GM23338 (cell line): ENCODE data around the gene ACOXL. TPM values are rescaled to one million over a fixed set of nuclear protein-coding genes. Genes with fewer than 3 reads are reported as not detected.

Source experiments
- ATAC-seq: fragments of 200-7000 bp; cut with Tn5 transposase; 3 replicates; pipeline ENCODE4 v1.9.1; 2020
- DNase-seq: peaks from one replicate; pipeline ENCODE4 v3.0.0-alpha.2; 2015; ENCODE audit warnings: low spot score
- H2AFZ ChIP-seq: fragments of 200-600 bp; sonication (generic); 2 replicates; pipeline ENCODE4 v1.8.0; 2016; ENCODE audit warnings: antibody characterized with exemption, mild to moderate bottlenecking, moderate library complexity
- H3F3A ChIP-seq: fragments of 200-600 bp; sonication (generic); replicated peaks from 2 replicates; pipeline ENCODE4 v1.8.0; 2017; ENCODE audit warnings: antibody characterized with exemption, mixed run types, low read depth
- H3K27ac ChIP-seq: fragments of 200-600 bp; sonication (generic); 2 replicates; pipeline ENCODE4 v1.6.1; 2016; ENCODE audit warnings: low read depth
- H3K27me3 ChIP-seq: fragments of 200-600 bp; sonication (generic); 2 replicates; pipeline ENCODE4 v1.8.0; 2016; ENCODE audit warnings: mild to moderate bottlenecking, mixed run types, moderate library complexity; ENCODE audit not compliant: insufficient read depth
- H3K36me3 ChIP-seq: fragments of 200-600 bp; sonication (generic); 2 replicates; pipeline ENCODE4 v1.8.0; 2016; ENCODE audit warnings: mild to moderate bottlenecking; ENCODE audit not compliant: insufficient read depth
- H3K4me1 ChIP-seq: fragments of 200-600 bp; sonication (generic); 2 replicates; pipeline ENCODE4 v1.8.0; 2016; ENCODE audit warnings: mild to moderate bottlenecking, moderate library complexity; ENCODE audit not compliant: insufficient read depth
- H3K4me2 ChIP-seq: fragments of 200-600 bp; sonication (generic); 2 replicates; pipeline ENCODE4 v1.7.1; 2017; ENCODE audit warnings: mixed run types
- H3K4me3 ChIP-seq: fragments of 200-600 bp; sonication (generic); 2 replicates; pipeline ENCODE4 v1.6.1; 2016; ENCODE audit warnings: mixed run types
- H3K79me2 ChIP-seq: fragments of 200-600 bp; sonication (generic); replicated peaks from 2 replicates; pipeline ENCODE4 v1.8.0; 2017; ENCODE audit warnings: mild to moderate bottlenecking; ENCODE audit not compliant: insufficient read depth
- H3K9me2 ChIP-seq: fragments of 200-600 bp; sonication (generic); 2 replicates; pipeline ENCODE4 v1.8.0; 2017; ENCODE audit not compliant: insufficient read depth
- H4K20me1 ChIP-seq: fragments of 200-600 bp; sonication (generic); replicated peaks from 2 replicates; pipeline ENCODE4 v1.8.0; 2017; ENCODE audit warnings: mild to moderate bottlenecking; ENCODE audit not compliant: insufficient read depth
- H3K27ac Mint-ChIP-seq: 2 replicates; pipeline ENCODE4 v1.8.0; 2020; ENCODE audit warnings: inconsistent platforms, mild to moderate bottlenecking, moderate library complexity, mixed read lengths
- H3K27me3 Mint-ChIP-seq: 3 replicates; pipeline ENCODE4 v1.8.0; 2022; ENCODE audit warnings: low read depth, mild to moderate bottlenecking, moderate library complexity, mixed read lengths, inconsistent platforms; ENCODE audit not compliant: insufficient read depth, poor library complexity
- H3K36me3 Mint-ChIP-seq: 3 replicates; pipeline ENCODE4 v1.8.0; 2021; ENCODE audit warnings: low read depth, mild to moderate bottlenecking, inconsistent platforms, moderate library complexity, mixed read lengths
- H3K4me1 Mint-ChIP-seq: 3 replicates; pipeline ENCODE4 v1.8.0; 2020; ENCODE audit warnings: mild to moderate bottlenecking, inconsistent platforms, mixed read lengths
- H3K4me3 Mint-ChIP-seq: 3 replicates; pipeline ENCODE4 v1.8.0; 2021; ENCODE audit warnings: moderate library complexity, mild to moderate bottlenecking, inconsistent platforms, mixed read lengths
- H3K9me3 Mint-ChIP-seq: 3 replicates; pipeline ENCODE4 v1.8.0; 2020; ENCODE audit warnings: moderate library complexity, mild to moderate bottlenecking, inconsistent platforms, mixed read lengths
- CREB1 ChIP-seq: fragments of 250-450 bp; sonication (Bioruptor Pico); IDR thresholded peaks from 2 replicates; pipeline ENCODE4 v1.5.0; 2020; ENCODE audit warnings: low read depth, mild to moderate bottlenecking, moderate library complexity
- JUNB ChIP-seq: IDR thresholded peaks from one replicate; pipeline ENCODE4 v1.6.1; 2016; ENCODE audit warnings: antibody characterized with exemption; ENCODE audit not compliant: unreplicated experiment
- NANOG ChIP-seq: IDR thresholded peaks from 2 replicates; pipeline ENCODE4 v1.6.1; 2016; ENCODE audit warnings: antibody characterized with exemption, borderline replicate concordance
- STAT1 ChIP-seq: IDR thresholded peaks from one replicate; pipeline ENCODE4 v1.6.1; 2016; ENCODE audit warnings: antibody characterized with exemption; ENCODE audit not compliant: unreplicated experiment
- ZNF114 ChIP-seq: fragments of 250-450 bp; sonication (Bioruptor Pico); IDR thresholded peaks from 2 replicates; pipeline ENCODE4 v1.5.0; 2020; ENCODE audit warnings: mild to moderate bottlenecking, moderate library complexity
- polyA plus RNA-seq: library from polyadenylated mRNA; unstranded; fragments of >200 nt; fragmentation: Nextera tagmentation; extraction: Ambion mirVana; gene quantifications from 2 replicates; pipeline ENCODE4 v1.2.1, GENCODE V29; 2016
- total RNA-seq: library from RNA; depleted of rRNA; stranded (reverse); fragments of >200 nt; shearing (Covaris generic); gene quantifications from 2 replicates; pipeline ENCODE4 v1.2.3, GENCODE V29; 2014
- TF ChIP-seq, protein P1 (sequence below), 2 experiments: fragments of 200-600 bp in 1 of 2; sonication (generic) in 1 of 2; conservative IDR thresholded peaks; 2 replicates each; pipeline versions ENCODE4 v1.5.1 to v1.6.1; 2016 to 2017; ENCODE audit warnings: antibody characterized with exemption in 2 of 2, low read depth in 2 of 2, mild to moderate bottlenecking in 2 of 2, moderate library complexity in 1 of 2
- TF ChIP-seq, protein P2 (sequence below): fragments of 250-450 bp; sonication (Bioruptor Pico); IDR thresholded peaks from 2 replicates; pipeline ENCODE4 v1.5.0; 2020; ENCODE audit warnings: mild to moderate bottlenecking, moderate library complexity
- TF ChIP-seq, protein P3 (sequence below): IDR thresholded peaks from one replicate; pipeline ENCODE4 v1.6.1; 2018; ENCODE audit warnings: antibody characterized with exemption; ENCODE audit not compliant: unreplicated experiment
- TF ChIP-seq, protein P4 (sequence below): IDR thresholded peaks from 2 replicates; pipeline ENCODE4 v1.6.1; 2016; ENCODE audit warnings: antibody characterized with exemption

Gene ACOXL
- total and polyA plus RNA-seq, 2 experiments from 2014 or later, result 9.0 to 14.7 TPM

DNA sequence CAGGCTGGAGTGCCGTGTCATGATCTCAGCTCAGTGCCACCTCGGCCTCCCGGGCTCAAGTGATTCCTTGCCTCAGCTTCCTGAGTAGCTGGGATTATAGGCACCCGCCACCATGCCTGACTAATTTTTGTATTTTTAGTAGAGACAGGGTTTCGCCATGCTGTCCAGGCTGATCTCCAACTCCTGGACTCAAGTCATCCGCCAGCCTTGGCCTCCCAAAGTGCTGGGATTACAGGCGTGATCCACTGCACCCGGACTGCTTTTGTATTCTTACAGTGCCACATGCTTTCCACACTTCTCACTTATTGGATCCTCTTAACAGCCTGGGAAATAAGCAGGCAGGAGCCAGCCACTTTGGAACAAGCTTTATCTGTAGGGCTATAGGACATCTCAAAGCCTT lies 363.1 kb downstream of the ACOXL start:
- DNase-seq, result no peak
- H3K27ac Mint-ChIP-seq, result no peak overlapping the region
- H3K9me3 Mint-ChIP-seq, result no peaks in the 10 kb centered on the region

DNA sequence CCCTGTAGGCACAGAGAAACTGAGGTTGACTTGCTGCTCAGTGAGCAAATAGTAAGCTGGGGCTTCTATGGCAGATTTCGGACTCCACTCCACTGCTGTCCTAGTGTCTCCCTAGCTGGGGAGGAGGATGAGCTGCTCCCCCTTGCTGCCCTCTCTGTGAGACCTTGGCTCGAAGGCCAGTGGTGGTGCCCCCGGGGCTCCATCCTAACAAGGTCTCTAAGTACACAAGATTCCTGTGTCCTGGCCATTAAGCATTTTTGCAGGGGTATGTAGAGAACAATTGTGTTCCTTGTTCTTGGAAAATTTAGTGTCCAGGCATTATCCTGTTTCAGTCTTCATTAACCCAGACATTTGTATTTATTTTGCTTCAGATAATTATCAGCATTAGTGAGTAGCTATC lies 367.0 kb downstream of the ACOXL start:
- Histone ChIP-seq H3K9me2 (no peaks in the 10 kb centered on the region; the same call in 1 of the 2 replicates), H3K4me2 (no peak overlapping the region), H3K27me3 (no peaks in the 10 kb centered on the region), H3K36me3 (no peaks in the 10 kb centered on the region), H3K27ac (no peak overlapping the region), H3K4me3 (no peak overlapping the region), H4K20me1 (no peaks in the 10 kb centered on the region), H3K4me1 (no peaks in the 10 kb centered on the region), H3F3A (no peaks in the 10 kb centered on the region), H3K79me2 (no peaks in the 10 kb centered on the region), H2AFZ (no peak overlapping the region)
- DNase-seq (no peak), ATAC-seq (no peak)
- Mint-ChIP-seq H3K4me3 (no peak overlapping the region), H3K36me3 (no peaks in the 10 kb centered on the region), H3K4me1 (peaks cover 12% of the 10 kb centered on the region), H3K9me3 (no peaks in the 10 kb centered on the region), H3K27me3 (no peaks in the 10 kb centered on the region), H3K27ac (no peak overlapping the region)
- TF ChIP-seq ZNF114 (CRISPR knock-in tag) (no peak), CREB1 (CRISPR knock-in tag) (no peak)
- TF ChIP-seq, protein P1, sequence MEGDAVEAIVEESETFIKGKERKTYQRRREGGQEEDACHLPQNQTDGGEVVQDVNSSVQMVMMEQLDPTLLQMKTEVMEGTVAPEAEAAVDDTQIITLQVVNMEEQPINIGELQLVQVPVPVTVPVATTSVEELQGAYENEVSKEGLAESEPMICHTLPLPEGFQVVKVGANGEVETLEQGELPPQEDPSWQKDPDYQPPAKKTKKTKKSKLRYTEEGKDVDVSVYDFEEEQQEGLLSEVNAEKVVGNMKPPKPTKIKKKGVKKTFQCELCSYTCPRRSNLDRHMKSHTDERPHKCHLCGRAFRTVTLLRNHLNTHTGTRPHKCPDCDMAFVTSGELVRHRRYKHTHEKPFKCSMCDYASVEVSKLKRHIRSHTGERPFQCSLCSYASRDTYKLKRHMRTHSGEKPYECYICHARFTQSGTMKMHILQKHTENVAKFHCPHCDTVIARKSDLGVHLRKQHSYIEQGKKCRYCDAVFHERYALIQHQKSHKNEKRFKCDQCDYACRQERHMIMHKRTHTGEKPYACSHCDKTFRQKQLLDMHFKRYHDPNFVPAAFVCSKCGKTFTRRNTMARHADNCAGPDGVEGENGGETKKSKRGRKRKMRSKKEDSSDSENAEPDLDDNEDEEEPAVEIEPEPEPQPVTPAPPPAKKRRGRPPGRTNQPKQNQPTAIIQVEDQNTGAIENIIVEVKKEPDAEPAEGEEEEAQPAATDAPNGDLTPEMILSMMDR (conservative IDR thresholded peaks at IDR 0.05; ENCODE audit: low read depth in 2 of 2), result no peak
- TF ChIP-seq, protein P2, sequence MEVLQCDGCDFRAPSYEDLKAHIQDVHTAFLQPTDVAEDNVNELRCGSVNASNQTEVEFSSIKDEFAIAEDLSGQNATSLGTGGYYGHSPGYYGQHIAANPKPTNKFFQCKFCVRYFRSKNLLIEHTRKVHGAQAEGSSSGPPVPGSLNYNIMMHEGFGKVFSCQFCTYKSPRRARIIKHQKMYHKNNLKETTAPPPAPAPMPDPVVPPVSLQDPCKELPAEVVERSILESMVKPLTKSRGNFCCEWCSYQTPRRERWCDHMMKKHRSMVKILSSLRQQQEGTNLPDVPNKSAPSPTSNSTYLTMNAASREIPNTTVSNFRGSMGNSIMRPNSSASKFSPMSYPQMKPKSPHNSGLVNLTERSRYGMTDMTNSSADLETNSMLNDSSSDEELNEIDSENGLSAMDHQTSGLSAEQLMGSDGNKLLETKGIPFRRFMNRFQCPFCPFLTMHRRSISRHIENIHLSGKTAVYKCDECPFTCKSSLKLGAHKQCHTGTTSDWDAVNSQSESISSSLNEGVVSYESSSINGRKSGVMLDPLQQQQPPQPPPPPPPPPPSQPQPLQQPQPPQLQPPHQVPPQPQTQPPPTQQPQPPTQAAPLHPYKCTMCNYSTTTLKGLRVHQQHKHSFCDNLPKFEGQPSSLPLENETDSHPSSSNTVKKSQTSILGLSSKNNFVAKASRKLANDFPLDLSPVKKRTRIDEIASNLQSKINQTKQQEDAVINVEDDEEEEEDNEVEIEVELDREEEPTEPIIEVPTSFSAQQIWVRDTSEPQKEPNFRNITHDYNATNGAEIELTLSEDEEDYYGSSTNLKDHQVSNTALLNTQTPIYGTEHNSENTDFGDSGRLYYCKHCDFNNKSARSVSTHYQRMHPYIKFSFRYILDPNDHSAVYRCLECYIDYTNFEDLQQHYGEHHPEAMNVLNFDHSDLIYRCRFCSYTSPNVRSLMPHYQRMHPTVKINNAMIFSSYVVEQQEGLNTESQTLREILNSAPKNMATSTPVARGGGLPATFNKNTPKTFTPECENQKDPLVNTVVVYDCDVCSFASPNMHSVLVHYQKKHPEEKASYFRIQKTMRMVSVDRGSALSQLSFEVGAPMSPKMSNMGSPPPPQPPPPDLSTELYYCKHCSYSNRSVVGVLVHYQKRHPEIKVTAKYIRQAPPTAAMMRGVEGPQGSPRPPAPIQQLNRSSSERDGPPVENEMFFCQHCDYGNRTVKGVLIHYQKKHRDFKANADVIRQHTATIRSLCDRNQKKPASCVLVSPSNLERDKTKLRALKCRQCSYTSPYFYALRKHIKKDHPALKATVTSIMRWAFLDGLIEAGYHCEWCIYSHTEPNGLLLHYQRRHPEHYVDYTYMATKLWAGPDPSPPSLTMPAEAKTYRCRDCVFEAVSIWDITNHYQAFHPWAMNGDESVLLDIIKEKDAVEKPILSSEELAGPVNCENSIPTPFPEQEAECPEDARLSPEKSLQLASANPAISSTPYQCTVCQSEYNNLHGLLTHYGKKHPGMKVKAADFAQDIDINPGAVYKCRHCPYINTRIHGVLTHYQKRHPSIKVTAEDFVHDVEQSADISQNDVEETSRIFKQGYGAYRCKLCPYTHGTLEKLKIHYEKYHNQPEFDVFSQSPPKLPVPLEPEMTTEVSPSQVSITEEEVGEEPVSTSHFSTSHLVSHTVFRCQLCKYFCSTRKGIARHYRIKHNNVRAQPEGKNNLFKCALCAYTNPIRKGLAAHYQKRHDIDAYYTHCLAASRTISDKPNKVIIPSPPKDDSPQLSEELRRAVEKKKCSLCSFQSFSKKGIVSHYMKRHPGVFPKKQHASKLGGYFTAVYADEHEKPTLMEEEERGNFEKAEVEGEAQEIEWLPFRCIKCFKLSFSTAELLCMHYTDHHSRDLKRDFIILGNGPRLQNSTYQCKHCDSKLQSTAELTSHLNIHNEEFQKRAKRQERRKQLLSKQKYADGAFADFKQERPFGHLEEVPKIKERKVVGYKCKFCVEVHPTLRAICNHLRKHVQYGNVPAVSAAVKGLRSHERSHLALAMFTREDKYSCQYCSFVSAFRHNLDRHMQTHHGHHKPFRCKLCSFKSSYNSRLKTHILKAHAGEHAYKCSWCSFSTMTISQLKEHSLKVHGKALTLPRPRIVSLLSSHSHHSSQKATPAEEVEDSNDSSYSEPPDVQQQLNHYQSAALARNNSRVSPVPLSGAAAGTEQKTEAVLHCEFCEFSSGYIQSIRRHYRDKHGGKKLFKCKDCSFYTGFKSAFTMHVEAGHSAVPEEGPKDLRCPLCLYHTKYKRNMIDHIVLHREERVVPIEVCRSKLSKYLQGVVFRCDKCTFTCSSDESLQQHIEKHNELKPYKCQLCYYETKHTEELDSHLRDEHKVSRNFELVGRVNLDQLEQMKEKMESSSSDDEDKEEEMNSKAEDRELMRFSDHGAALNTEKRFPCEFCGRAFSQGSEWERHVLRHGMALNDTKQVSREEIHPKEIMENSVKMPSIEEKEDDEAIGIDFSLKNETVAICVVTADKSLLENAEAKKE (CRISPR knock-in tag), result no peak

More for the DNA sequence above, 363.1 kb downstream of the ACOXL start:
- Mint-ChIP-seq H3K4me1 (peaks cover 7% of the 10 kb centered on the region), H3K27me3 (no peaks in the 10 kb centered on the region), H3K36me3 (no peaks in the 10 kb centered on the region), H3K4me3 (no peak overlapping the region)
- Histone ChIP-seq H3K27me3 (no peaks in the 10 kb centered on the region), H2AFZ (no peak overlapping the region), H3K36me3 (no peaks in the 10 kb centered on the region), H3K4me2 (no peak overlapping the region), H3F3A (no peaks in the 10 kb centered on the region), H3K4me1 (no peaks in the 10 kb centered on the region), H4K20me1 (no peaks in the 10 kb centered on the region), H3K4me3 (no peak overlapping the region), H3K79me2 (no peaks in the 10 kb centered on the region), H3K9me2 (no peaks in the 10 kb centered on the region; the same call in 1 of the 2 replicates), H3K27ac (no peak overlapping the region)
- no peak for TF ChIP-seq NANOG
- TF ChIP-seq, protein P3, sequence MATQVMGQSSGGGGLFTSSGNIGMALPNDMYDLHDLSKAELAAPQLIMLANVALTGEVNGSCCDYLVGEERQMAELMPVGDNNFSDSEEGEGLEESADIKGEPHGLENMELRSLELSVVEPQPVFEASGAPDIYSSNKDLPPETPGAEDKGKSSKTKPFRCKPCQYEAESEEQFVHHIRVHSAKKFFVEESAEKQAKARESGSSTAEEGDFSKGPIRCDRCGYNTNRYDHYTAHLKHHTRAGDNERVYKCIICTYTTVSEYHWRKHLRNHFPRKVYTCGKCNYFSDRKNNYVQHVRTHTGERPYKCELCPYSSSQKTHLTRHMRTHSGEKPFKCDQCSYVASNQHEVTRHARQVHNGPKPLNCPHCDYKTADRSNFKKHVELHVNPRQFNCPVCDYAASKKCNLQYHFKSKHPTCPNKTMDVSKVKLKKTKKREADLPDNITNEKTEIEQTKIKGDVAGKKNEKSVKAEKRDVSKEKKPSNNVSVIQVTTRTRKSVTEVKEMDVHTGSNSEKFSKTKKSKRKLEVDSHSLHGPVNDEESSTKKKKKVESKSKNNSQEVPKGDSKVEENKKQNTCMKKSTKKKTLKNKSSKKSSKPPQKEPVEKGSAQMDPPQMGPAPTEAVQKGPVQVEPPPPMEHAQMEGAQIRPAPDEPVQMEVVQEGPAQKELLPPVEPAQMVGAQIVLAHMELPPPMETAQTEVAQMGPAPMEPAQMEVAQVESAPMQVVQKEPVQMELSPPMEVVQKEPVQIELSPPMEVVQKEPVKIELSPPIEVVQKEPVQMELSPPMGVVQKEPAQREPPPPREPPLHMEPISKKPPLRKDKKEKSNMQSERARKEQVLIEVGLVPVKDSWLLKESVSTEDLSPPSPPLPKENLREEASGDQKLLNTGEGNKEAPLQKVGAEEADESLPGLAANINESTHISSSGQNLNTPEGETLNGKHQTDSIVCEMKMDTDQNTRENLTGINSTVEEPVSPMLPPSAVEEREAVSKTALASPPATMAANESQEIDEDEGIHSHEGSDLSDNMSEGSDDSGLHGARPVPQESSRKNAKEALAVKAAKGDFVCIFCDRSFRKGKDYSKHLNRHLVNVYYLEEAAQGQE, result no peak
- no peak for TF ChIP-seq STAT1
- no peak for TF ChIP-seq JUNB
- TF ChIP-seq ZNF114 (CRISPR knock-in tag), result no peak
- TF ChIP-seq, protein P4, sequence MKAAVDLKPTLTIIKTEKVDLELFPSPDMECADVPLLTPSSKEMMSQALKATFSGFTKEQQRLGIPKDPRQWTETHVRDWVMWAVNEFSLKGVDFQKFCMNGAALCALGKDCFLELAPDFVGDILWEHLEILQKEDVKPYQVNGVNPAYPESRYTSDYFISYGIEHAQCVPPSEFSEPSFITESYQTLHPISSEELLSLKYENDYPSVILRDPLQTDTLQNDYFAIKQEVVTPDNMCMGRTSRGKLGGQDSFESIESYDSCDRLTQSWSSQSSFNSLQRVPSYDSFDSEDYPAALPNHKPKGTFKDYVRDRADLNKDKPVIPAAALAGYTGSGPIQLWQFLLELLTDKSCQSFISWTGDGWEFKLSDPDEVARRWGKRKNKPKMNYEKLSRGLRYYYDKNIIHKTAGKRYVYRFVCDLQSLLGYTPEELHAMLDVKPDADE, result no peak
- ATAC-seq, result no peak
